Esophagus muscularis mucosa (tissue), 4 donors: ENCODE results near the gene BTG3. TPM values are rescaled to one million over a fixed set of nuclear protein-coding genes. Genes with fewer than 3 reads are reported as not detected.

Experiments used
- DNase-seq: peaks from one replicate; pipeline ENCODE4 v3.0.0-alpha.2; 2017; ENCODE audit errors: extremely low spot score
- H3K27ac ChIP-seq, 4 donors: fragments of 200-600 bp; sonication (generic); replicated peaks in 1 of 4; 1 replicate in 3 of 4; 2 replicates in 1 of 4; pipeline ENCODE4 v1.5.1; 2016 to 2019; ENCODE audit warnings: mild to moderate bottlenecking in 1 of 4
- H3K27me3 ChIP-seq, 4 donors: fragments of 200-600 bp; sonication (generic); one replicate each; pipeline versions ENCODE4 v1.5.1 to v1.6.0; 2016 to 2019
- H3K36me3 ChIP-seq, 4 donors: fragments of 200-600 bp; sonication (generic); one replicate each; pipeline ENCODE4 v1.5.1; 2016 to 2019
- H3K4me1 ChIP-seq, 4 donors: fragments of 200-600 bp; sonication (generic); one replicate each; pipeline ENCODE4 v1.5.1; 2016 to 2019
- H3K4me3 ChIP-seq, 4 donors: fragments of 200-600 bp; sonication (generic); 1 replicate in 2 of 4; 2 replicates in 2 of 4; pipeline ENCODE4 v1.5.1; 2016 to 2019; ENCODE audit warnings: mild to moderate bottlenecking in 4 of 4, moderate library complexity in 1 of 4
- H3K9me3 ChIP-seq, 4 donors: fragments of 200-600 bp; sonication (generic); 1 replicate in 3 of 4; 2 replicates in 1 of 4; pipeline ENCODE4 v1.5.1; 2016 to 2019
- CTCF ChIP-seq, 3 experiments: fragments of 200-600 bp in 2 of 3; fragments of 450-650 bp in 1 of 3; sonication (generic) in 2 of 3; IDR thresholded peaks; one replicate each; pipeline ENCODE4 v1.5.1; 2017 to 2019; ENCODE audit warnings: antibody characterized with exemption in 3 of 3, mild to moderate bottlenecking in 2 of 3, moderate library complexity in 1 of 3
- EP300 ChIP-seq: sonication (generic); formaldehyde crosslinking; IDR thresholded peaks from one replicate; pipeline ENCODE4 v1.6.1; 2017; ENCODE audit warnings: antibody characterized with exemption
- POLR2A ChIP-seq: fragments of 450-650 bp; IDR thresholded peaks from one replicate; pipeline ENCODE4 v1.6.1; 2017; ENCODE audit warnings: antibody characterized with exemption, moderate library complexity, mild to moderate bottlenecking, low read depth
- POLR2AphosphoS5 ChIP-seq, 2 donors: sonication (generic); formaldehyde crosslinking; IDR thresholded peaks; one replicate each; pipeline ENCODE4 v1.6.1; 2017; ENCODE audit warnings: antibody characterized with exemption in 2 of 2
- WGBS: methylation state at CpG from one replicate; pipeline ENCODE4 v1.1.5; 2018; 5-methylcytosine and 5-hydroxymethylcytosine counted together
- intact Hi-C: fragments of 100-400 bp; cut with DNase I; formaldehyde crosslinking; loops from one replicate; pipeline ENCODE4 v1.15.1; 2023
- total RNA-seq, 4 donors: library from RNA; depleted of rRNA; stranded (reverse); fragments of >200 nt; gene quantifications; one replicate each; pipeline versions ENCODE4 v1.1.0 to v1.2.1, GENCODE V29; 2016

BTG3 gene
- total RNA-seq, 4 donors from 2014 or later: 17.2 to 44.2 (median 34.1) TPM

GRCh38 chr21:17560377-17561025, 52.2 kb downstream of the BTG3 start:
- Histone ChIP-seq H3K36me3 (no peaks in the 10 kb centered on the region), H3K4me3 (no peak overlapping the region), H3K9me3 (no peaks in the 10 kb centered on the region), H3K27ac (no peak overlapping the region), H3K4me1 (no peaks in the 10 kb centered on the region), H3K27me3 (no peaks in the 10 kb centered on the region)
- DNase-seq: peak; percentile 72
- intact Hi-C loops: no loop called here
- WGBS: 87% methylated on average over 5 of the region's 5 CpGs
- TF ChIP-seq POLR2A: no peak
- TF ChIP-seq CTCF (IDR thresholded peaks at IDR 0.05): no peak
- TF ChIP-seq EP300: no peak
- no peak for TF ChIP-seq POLR2AphosphoS5 (IDR thresholded peaks at IDR 0.05)

- Histone ChIP-seq H3K36me3 (no peaks in the 10 kb centered on the region), H3K27me3 (no peaks in the 10 kb centered on the region), H3K9me3 (no peaks in the 10 kb centered on the region), H3K27ac (no peak overlapping the region), H3K4me1 (peaks cover 0 to 7% (median 0%) of the 10 kb centered on the region in 4 donors), H3K4me3 (no peak overlapping the region)
- TF ChIP-seq POLR2AphosphoS5 (IDR thresholded peaks at IDR 0.05) (no peak), POLR2A (no peak), CTCF (IDR thresholded peaks at IDR 0.05) (no peak), EP300 (no peak)
- no peak for DNase-seq
- intact Hi-C loops: no loop called here
- 49% methylated on average over 6 of the region's 6 CpGs for WGBS
These were observed 57.8 kb downstream of the BTG3 start for GRCh38 chr21:17554679-17555465.

GRCh38 chr21:17554120-17554519, 58.6 kb downstream of the BTG3 start:
- Histone ChIP-seq H3K36me3 (no peaks in the 10 kb centered on the region), H3K4me1 (peaks cover 0 to 7% (median 0%) of the 10 kb centered on the region in 4 donors), H3K9me3 (no peaks in the 10 kb centered on the region), H3K27me3 (no peaks in the 10 kb centered on the region), H3K27ac (no peak overlapping the region), H3K4me3 (no peak overlapping the region)
- TF ChIP-seq POLR2AphosphoS5 (IDR thresholded peaks at IDR 0.05) (no peak), CTCF (IDR thresholded peaks at IDR 0.05) (no peak), EP300 (no peak), POLR2A (no peak)
- intact Hi-C loops: no loop called here
- DNase-seq: no peak
- 50% methylated on average over 2 of the region's 2 CpGs for WGBS

- Histone ChIP-seq H3K36me3 (no peaks in the 10 kb centered on the region), H3K4me1 (peaks cover 0 to 7% (median 0%) of the 10 kb centered on the region in 4 donors), H3K27ac (no peak overlapping the region), H3K4me3 (no peak overlapping the region), H3K27me3 (no peaks in the 10 kb centered on the region), H3K9me3 (no peaks in the 10 kb centered on the region)
- intact Hi-C loops: no loop called here
- no peak for DNase-seq
- TF ChIP-seq POLR2AphosphoS5 (IDR thresholded peaks at IDR 0.05): no peak
- TF ChIP-seq POLR2A: no peak
- TF ChIP-seq CTCF (IDR thresholded peaks at IDR 0.05): no peak
- TF ChIP-seq EP300: no peak
These were observed 60.3 kb downstream of the BTG3 start for GRCh38 chr21:17552410-17552809.
